OCI-LY1 (cell line): Measurements from ENCODE around the gene GLUD1.

Experiments used
- CTCF ChIP-seq: fragments of 200-600 bp; sonication (generic), shearing (Covaris generic); IDR thresholded peaks from 2 replicates; pipeline ENCODE4 v1.5.1; 2017; ENCODE audit warnings: mild to moderate bottlenecking, antibody characterized with exemption, low read length, moderate library complexity, mixed read lengths
- EZH2 ChIP-seq: fragments of 200-600 bp; sonication (generic), shearing (Covaris generic); IDR thresholded peaks from 2 replicates; pipeline ENCODE4 v1.8.0; 2017; ENCODE audit warnings: borderline replicate concordance, mixed run types, mild to moderate bottlenecking, antibody characterized with exemption, low read length, moderate library complexity, mixed read lengths

- TF ChIP-seq CTCF (no peak), EZH2 (no peak)
Measured at GRCh38 chr10:87054373-87055295, 40.0 kb downstream of the GLUD1 start.
